ENCODE results near the gene INTS11.

DNA sequence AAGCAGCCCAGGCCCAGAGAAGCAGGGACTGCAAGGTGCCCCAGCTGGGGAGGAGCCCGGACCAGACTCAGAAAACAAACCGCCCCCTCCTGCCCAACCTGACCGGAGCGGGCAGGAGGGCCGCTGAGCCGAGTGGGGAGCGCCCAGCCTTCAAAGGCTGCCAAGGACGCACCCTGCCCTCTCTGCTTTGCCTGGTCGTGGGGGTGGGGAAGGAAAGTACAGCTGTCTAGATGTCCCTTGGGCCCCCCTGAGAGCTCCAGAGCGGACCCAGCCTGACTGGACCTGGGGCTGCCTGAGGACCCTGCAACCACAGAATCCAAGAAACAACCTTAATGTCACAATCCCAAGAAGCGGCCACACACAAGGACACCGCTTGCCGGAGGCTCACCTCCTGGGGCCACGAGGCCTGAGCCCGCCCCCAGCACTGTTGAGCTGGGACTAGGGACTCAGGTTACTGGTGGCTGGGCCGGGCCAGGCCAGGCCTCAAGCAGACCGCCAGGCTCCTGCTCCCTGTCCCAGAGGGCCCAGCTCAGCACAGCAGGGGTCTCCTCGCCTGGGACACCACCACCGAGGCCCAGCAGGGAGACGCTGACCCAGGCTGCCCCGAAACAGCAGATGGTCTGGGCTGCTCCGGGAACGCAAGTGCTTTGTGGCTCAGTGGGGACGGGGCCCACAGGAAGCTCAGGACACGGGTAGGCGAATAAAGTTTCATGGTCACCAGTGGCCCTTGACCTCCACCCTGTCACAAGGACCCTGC lies 23.4 kb upstream of the INTS11 start:
- no peak; the same call in 1 of the 2 replicates for TF ChIP-seq TCF12 (IDR thresholded peaks at IDR 0.05; ENCODE audit: low read depth)
- TF ChIP-seq FOXM1 (IDR thresholded peaks at IDR 0.05; ENCODE audit: borderline replicate concordance, low read depth), result no peak
- no peak for TF ChIP-seq CREB1 (IDR thresholded peaks at IDR 0.05; ENCODE audit: low read depth)
- peak; percentile 21; the same call in 1 of the 2 replicates for TF ChIP-seq TAF1 (IDR thresholded peaks at IDR 0.05; ENCODE audit: low read depth)
- TF ChIP-seq RAD21 (IDR thresholded peaks at IDR 0.05; ENCODE audit: low read depth), result no peak
- TF ChIP-seq, protein P1, sequence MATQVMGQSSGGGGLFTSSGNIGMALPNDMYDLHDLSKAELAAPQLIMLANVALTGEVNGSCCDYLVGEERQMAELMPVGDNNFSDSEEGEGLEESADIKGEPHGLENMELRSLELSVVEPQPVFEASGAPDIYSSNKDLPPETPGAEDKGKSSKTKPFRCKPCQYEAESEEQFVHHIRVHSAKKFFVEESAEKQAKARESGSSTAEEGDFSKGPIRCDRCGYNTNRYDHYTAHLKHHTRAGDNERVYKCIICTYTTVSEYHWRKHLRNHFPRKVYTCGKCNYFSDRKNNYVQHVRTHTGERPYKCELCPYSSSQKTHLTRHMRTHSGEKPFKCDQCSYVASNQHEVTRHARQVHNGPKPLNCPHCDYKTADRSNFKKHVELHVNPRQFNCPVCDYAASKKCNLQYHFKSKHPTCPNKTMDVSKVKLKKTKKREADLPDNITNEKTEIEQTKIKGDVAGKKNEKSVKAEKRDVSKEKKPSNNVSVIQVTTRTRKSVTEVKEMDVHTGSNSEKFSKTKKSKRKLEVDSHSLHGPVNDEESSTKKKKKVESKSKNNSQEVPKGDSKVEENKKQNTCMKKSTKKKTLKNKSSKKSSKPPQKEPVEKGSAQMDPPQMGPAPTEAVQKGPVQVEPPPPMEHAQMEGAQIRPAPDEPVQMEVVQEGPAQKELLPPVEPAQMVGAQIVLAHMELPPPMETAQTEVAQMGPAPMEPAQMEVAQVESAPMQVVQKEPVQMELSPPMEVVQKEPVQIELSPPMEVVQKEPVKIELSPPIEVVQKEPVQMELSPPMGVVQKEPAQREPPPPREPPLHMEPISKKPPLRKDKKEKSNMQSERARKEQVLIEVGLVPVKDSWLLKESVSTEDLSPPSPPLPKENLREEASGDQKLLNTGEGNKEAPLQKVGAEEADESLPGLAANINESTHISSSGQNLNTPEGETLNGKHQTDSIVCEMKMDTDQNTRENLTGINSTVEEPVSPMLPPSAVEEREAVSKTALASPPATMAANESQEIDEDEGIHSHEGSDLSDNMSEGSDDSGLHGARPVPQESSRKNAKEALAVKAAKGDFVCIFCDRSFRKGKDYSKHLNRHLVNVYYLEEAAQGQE (IDR thresholded peaks at IDR 0.05; ENCODE audit: low read depth), result no peak
- TF ChIP-seq, protein P2, sequence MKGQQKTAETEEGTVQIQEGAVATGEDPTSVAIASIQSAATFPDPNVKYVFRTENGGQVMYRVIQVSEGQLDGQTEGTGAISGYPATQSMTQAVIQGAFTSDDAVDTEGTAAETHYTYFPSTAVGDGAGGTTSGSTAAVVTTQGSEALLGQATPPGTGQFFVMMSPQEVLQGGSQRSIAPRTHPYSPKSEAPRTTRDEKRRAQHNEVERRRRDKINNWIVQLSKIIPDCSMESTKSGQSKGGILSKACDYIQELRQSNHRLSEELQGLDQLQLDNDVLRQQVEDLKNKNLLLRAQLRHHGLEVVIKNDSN (IDR thresholded peaks at IDR 0.05), result no peak
